NCI-H82 (cell line): Measurements from ENCODE around the gene KLK3.

Source experiments
- DNase-seq: peaks from one replicate; lab custom pipeline; 2025; lab: John Stamatoyannopoulos, UW

KLK3 gene

GRCh38 chr19:50831026-50831396 lies 23.7 kb upstream of the KLK3 start:
- no peak for DNase-seq

- DNase-seq, result no peak
Measured at GRCh38 chr19:50832666-50833065, 22.0 kb upstream of the KLK3 start.

- DNase-seq, result no peak
Measured at GRCh38 chr19:50833117-50833801, 21.5 kb upstream of the KLK3 start, which contains the start of gene KLK15. Gene KLK15 (minus strand): TSS chr19:50833574. CDS start chr19:50831492, 2,082 bp downstream.

GRCh38 chr19:50833802-50834167 lies 20.9 kb upstream of the KLK3 start:
- no peak for DNase-seq

DNA sequence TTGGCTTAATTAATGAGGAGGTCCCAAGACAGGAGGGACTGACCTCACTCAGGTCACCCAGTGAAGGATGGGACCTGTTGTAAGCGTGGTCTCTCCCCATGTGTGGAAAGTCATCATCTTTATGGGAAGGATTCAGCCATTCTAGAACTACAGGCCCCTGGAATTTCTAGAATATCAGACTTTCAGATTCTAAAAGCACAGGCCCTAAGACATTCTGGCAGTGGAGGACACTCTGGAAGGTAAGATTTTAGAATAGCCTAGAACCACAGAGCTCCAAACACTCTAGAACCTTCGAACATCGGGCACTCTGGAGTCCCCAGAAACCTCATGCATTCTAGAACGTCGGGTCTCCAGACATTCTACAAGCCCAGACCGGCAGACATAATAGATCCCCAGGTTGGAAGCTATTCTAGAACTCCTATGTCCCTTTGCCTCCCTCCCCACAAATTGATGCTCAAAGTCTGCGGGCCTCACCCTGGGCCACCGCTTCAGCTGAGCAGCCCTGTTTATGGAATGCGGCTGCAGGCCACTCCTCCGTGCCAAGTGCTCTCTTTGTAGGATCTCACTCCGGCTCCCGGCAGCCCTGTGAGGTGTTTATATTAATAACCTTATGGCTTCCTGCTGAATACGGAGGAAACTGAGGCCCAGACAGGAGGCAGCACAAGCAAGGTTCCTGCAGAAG lies 19.5 kb upstream of the KLK3 start:
- peak; percentile 32 for DNase-seq

- DNase-seq, result peak; percentile 65
Measured at GRCh38 chr19:50835785-50836542, 18.8 kb upstream of the KLK3 start.

- DNase-seq, result no peak
Measured at GRCh38 chr19:50836543-50837195, 18.0 kb upstream of the KLK3 start.

DNA sequence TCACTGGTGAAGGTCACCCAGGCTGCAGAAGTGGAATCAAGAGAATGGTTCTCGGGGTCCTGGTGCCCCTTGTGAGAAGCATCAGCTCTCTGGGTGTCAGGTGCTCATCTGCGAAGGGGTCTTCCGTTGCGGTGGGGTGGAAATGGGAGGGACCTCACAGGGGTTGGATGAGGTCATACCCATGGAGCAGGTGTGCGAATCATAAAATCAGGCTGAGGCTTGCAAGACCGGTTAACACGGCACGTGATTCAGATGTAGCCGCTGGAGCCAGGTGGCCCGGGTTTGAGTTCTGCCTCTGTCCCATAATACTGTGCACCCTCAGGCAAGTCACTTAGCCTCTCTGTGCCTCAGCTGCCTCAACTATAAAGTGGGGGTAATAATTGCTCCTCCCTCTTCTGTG lies 17.4 kb upstream of the KLK3 start:
- DNase-seq, result no peak

DNA sequence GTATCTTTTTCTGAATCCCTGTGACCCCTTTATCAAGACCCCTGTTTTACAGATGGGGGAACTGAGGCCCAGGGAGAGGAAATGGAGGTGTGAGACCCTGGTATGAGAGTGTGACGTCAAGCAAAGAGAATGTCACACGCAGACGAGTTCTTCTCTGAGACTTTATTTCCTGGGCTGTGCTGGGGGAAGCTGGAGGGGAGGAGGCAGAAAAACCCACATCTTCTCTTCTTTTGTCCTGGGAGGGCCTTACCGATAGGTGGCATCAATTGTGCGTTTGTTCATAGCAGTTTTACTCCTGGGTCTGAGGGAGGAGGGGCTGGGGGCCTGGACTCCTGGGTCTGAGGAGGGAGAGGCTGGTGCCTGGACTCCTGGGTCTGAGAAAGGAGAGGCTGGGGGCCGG lies 16.5 kb upstream of the KLK3 start:
- DNase-seq, result no peak

DNA sequence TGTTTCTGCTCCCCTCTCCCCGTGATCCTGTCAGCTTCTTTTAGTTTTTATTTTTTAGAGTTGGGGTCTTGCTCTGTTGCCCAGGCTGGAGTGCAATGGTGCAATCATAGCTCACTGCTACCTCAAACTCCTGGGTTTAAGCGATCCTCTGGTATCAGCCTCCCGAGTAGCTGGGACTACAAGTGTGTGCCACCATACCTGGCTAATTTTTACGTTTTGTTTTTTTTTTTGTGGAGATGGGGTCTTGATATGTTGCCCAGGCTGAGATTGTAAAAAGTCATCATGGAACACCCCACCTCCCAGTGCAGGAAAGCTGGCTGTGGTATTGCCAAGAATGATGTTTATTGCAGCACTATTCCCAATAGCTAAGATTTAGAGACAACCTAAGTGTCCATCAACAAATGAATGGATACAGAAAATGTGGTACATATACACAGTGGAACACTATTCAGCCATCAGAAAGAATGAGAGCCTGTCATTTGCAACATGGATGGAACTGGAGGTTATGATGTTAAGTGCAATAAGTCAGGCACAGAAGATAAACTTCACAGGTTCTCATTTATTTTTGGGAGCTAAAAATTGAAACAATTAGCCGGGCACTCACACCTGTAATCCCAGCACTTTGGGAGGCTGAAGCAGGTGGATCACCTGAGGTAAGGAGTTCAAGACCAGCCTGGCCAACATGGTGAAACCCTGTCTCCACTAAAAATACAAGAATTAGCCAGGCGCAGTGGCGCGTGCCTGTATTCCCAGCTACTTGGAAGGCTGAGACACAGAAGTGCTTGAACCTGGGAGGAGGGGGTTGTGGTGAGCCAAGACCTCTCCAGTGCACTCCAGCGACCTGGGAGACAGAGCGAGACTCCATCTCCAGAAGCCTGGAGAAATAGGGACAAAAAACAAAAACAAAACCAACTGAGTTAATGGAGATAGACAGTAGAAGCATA lies 14.7 kb upstream of the KLK3 start:
- no peak for DNase-seq

DNA sequence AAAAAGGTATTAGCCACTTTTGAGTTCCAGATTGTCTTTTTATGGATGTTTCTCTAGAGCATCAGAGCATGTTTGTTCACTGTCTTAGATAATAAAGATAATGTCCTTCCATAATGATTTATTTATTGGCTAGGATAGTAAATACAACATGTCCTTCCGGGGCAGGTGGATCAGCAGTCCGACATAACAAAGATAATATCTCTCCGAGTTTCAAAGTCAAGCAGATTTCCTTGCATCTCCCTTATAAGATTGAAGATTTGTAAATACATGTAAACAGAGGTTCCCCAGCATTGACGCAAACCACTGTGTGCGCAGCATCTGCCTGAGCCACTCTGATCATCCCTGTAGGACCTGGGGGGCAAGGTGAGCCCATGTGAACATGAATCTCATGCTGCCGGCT lies 12.6 kb upstream of the KLK3 start:
- DNase-seq, result no peak

- DNase-seq, result no peak
Measured at GRCh38 chr19:50843205-50843604, 11.5 kb upstream of the KLK3 start.

DNA sequence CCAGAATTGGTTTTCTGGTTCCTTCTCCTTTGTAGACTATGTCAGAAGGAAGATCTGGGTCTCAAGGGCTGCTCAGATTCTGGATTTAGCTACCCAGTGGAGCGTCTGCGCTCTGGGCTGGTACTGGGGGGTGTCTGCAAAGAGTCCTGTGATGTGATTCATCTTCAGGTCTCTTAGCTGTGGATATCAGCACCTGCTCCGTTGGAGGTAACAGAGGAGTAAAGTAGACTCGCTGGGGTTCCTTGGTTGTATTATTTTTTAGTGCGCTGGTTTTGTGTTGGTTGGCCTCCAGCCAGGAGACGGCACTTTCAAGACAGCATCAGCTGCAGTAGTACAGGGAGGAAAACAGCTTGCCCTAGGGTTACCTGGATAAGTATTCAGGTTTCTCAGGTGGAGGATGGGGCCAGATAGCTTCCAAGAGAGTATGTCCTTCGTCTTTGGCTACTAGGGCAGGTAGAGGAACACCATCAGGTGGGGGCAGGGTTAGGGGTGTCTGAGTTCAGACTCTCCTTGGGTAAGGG lies 11.0 kb upstream of the KLK3 start:
- no peak for DNase-seq

DNA sequence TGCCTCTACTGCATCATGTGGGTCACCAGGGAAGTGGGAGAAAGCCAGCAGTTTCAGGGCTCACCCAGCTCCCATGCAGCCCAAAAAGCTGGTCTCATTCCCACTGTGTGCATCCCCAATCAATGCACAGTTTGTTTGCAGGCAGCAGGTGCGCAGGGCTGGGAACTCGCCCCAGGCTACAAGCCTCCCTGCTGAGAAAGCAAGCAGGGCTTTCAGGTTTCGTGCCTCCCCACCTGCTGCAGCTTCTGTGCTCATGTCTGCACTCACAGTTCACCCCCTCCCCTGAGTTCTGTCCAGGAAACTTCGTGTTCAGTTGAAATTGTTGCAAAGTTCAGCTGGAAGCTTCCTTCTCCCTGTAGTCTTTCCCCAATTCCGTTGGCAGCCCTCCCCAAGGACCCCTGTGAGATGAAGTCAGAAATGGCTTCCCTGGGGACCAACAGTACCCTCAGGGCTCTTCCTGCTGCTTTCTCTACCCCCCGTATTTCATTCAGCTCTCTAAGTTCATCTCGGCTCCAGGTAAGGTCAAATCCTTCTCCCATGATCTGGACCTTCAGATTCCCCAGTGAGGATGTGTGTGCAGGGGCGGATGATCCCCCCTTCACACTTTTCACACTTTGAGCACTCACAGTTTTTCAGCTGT lies 10.3 kb upstream of the KLK3 start:
- DNase-seq, result no peak

DNA sequence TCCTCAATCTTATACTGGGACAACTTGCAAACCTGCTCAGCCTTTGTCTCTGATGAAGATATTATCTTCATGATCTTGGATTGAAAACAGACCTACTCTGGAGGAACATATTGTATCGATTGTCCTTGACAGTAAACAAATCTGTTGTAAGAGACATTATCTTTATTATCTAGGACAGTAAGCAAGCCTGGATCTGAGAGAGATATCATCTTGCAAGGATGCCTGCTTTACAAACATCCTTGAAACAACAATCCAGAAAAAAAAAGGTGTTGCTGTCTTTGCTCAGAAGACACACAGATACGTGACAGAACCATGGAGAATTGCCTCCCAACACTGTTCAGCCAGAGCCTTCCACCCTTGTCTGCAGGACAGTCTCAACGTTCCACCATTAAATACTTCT lies 4.0 kb upstream of the KLK3 start:
- DNase-seq, result no peak

- no peak for DNase-seq
Measured at GRCh38 chr19:50851620-50852019, 3.1 kb upstream of the KLK3 start.

GRCh38 chr19:50857366-50857765 lies 2.7 kb downstream of the KLK3 start:
- DNase-seq, result no peak

DNA sequence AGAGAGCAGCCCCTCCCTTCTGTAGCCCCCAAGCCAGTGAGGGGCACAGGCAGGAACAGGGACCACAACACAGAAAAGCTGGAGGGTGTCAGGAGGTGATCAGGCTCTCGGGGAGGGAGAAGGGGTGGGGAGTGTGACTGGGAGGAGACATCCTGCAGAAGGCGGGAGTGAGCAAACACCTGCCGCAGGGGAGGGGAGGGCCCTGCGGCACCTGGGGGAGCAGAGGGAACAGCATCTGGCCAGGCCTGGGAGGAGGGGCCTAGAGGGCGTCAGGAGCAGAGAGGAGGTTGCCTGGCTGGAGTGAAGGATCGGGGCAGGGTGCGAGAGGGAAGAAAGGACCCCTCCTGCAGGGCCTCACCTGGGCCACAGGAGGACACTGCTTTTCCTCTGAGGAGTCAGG lies 4.2 kb downstream of the KLK3 start:
- DNase-seq, result no peak

- DNase-seq, result no peak
Measured at GRCh38 chr19:50859849-50860248, 5.1 kb downstream of the KLK3 start.

DNA sequence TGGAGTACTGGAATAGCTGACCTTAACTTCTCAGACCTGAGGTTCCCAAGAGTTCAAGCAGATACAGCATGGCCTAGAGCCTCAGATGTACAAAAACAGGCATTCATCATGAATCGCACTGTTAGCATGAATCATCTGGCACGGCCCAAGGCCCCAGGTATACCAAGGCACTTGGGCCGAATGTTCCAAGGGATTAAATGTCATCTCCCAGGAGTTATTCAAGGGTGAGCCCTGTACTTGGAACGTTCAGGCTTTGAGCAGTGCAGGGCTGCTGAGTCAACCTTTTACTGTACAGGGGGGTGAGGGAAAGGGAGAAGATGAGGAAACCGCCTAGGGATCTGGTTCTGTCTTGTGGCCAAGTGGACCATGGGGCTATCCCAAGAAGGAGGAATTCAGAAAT lies 6.3 kb downstream of the KLK3 start:
- no peak for DNase-seq
